HEK293 (cell line): Measurements from ENCODE around the gene TLE4.

Experiments used
- CTCF ChIA-PET: fragments of 350-600 bp; formaldehyde crosslinking; extraction: SDS; loops from one replicate; lab custom pipeline; 2021; ENCODE audit warnings: antibody characterized with exemption; lab: Yijun Ruan, JAX
- POLR2A ChIA-PET: fragments of 300-600 bp; formaldehyde crosslinking; extraction: SDS; loops from one replicate; lab custom pipeline; 2020; ENCODE audit warnings: antibody characterized with exemption, inconsistent platforms; lab: Yijun Ruan, JAX
- H3K27ac ChIP-seq: fragments of 200-500 bp; sonication (Bioruptor generic); 2 replicates; pipeline ENCODE4 v1.5.1; 2014; ENCODE audit warnings: low read depth, low read length, control low read depth, inconsistent platforms; ENCODE audit errors: extremely low read depth
- H3K36me3 ChIP-seq, 2 experiments: fragments of 200-500 bp in 1 of 2; sonication (Bioruptor generic) in 1 of 2; 1 replicate in 1 of 2; 2 replicates in 1 of 2; pipeline ENCODE4 v1.5.1; 2014 to 2017; ENCODE audit warnings: inconsistent platforms in 2 of 2, low read length in 2 of 2; ENCODE audit not compliant: control insufficient read depth in 2 of 2, insufficient read depth in 1 of 2
- H3K4me1 ChIP-seq: fragments of 200-500 bp; sonication (Bioruptor generic); 2 replicates; pipeline ENCODE4 v1.5.1; 2014; ENCODE audit warnings: mild to moderate bottlenecking, low read length, inconsistent platforms; ENCODE audit not compliant: control insufficient read depth, insufficient read depth
- H3K4me3 ChIP-seq: 2 replicates; pipeline ENCODE4 v1.5.1; 2011; ENCODE audit warnings: low read depth, mild to moderate bottlenecking, control low read depth, low read length, moderate library complexity
- H3K9me3 ChIP-seq: fragments of 200-500 bp; sonication (Bioruptor generic); 2 replicates; pipeline ENCODE4 v1.5.1; 2014; ENCODE audit warnings: low read depth, low read length, inconsistent platforms; ENCODE audit not compliant: control insufficient read depth, insufficient read depth
- BCL6B ChIP-seq: fragments of 450-650 bp; formaldehyde crosslinking; IDR thresholded peaks from 2 replicates; pipeline ENCODE4 v1.5.1; 2017; ENCODE audit warnings: missing biosample characterization, missing genetic modification characterization
- IKZF3 ChIP-seq: fragments of 450-650 bp; IDR thresholded peaks from 2 replicates; pipeline ENCODE4 v1.5.0; 2018; ENCODE audit warnings: missing biosample characterization, mild to moderate bottlenecking, missing genetic modification characterization, moderate library complexity
- PBX3 ChIP-seq: sonication (generic); formaldehyde crosslinking; IDR thresholded peaks from 2 replicates; pipeline ENCODE4 v1.8.1; 2022; ENCODE audit warnings: mild to moderate bottlenecking, moderate library complexity, missing genetic modification reagents
- PRDM6 ChIP-seq: fragments of 450-650 bp; formaldehyde crosslinking; IDR thresholded peaks from 2 replicates; pipeline ENCODE4 v1.5.1; 2017; ENCODE audit warnings: missing biosample characterization, missing genetic modification characterization
- TCF7L2 ChIP-seq: IDR thresholded peaks from 2 replicates; pipeline ENCODE4 v1.6.1; 2011; ENCODE audit warnings: low read depth, mild to moderate bottlenecking, inconsistent platforms, low read length, moderate library complexity, borderline replicate concordance
- TRIM28 ChIP-seq: IDR thresholded peaks from 2 replicates; pipeline ENCODE4 v1.6.1; 2011; ENCODE audit warnings: low read length, control low read depth, borderline replicate concordance
- ZNF10 ChIP-seq: fragments of 450-650 bp; formaldehyde crosslinking; IDR thresholded peaks from 2 replicates; pipeline ENCODE4 v1.5.1; 2017; ENCODE audit warnings: missing biosample characterization, missing genetic modification characterization
- ZNF157 ChIP-seq: fragments of 450-650 bp; formaldehyde crosslinking; IDR thresholded peaks from 2 replicates; pipeline ENCODE4 v1.5.1; 2016; ENCODE audit warnings: missing biosample characterization, missing genetic modification characterization
- ZNF16 ChIP-seq: fragments of 450-650 bp; formaldehyde crosslinking; IDR thresholded peaks from 2 replicates; pipeline ENCODE4 v1.5.1; 2016; ENCODE audit warnings: low read depth, missing biosample characterization, missing genetic modification characterization
- ZNF423 ChIP-seq: fragments of 450-650 bp; formaldehyde crosslinking; IDR thresholded peaks from 2 replicates; pipeline ENCODE4 v1.5.1; 2016; ENCODE audit warnings: missing biosample characterization, missing genetic modification characterization
- ZNF426 ChIP-seq: fragments of 450-650 bp; formaldehyde crosslinking; IDR thresholded peaks from 2 replicates; pipeline ENCODE4 v1.5.1; 2017; ENCODE audit warnings: missing biosample characterization, missing genetic modification characterization, mild to moderate bottlenecking, inconsistent platforms, moderate library complexity
- ZNF449 ChIP-seq: fragments of 450-650 bp; formaldehyde crosslinking; IDR thresholded peaks from 2 replicates; pipeline ENCODE4 v1.5.1; 2017; ENCODE audit warnings: missing biosample characterization, mild to moderate bottlenecking, missing genetic modification characterization, moderate library complexity
- ZNF521 ChIP-seq: fragments of 450-650 bp; formaldehyde crosslinking; IDR thresholded peaks from 2 replicates; pipeline ENCODE4 v1.5.1; 2017; ENCODE audit warnings: missing biosample characterization, mild to moderate bottlenecking, missing genetic modification characterization
- ZNF670 ChIP-seq: fragments of 450-650 bp; formaldehyde crosslinking; IDR thresholded peaks from 2 replicates; pipeline ENCODE4 v1.5.1; 2016; ENCODE audit warnings: missing biosample characterization, missing genetic modification characterization, low read depth
- ZNF830 ChIP-seq: fragments of 450-650 bp; IDR thresholded peaks from 2 replicates; pipeline ENCODE4 v1.5.0; 2018; ENCODE audit warnings: missing biosample characterization, missing genetic modification characterization, low read depth, mild to moderate bottlenecking, moderate library complexity

The TLE4 gene

GRCh38 chr9:79578891-79579290 is 7.1 kb downstream of the TLE4 start (continued):
- no peak; the same call in 1 of the 2 replicates for TF ChIP-seq PRDM6 (tag by site-specific recombination)
- no peak for TF ChIP-seq ZNF449 (tag by site-specific recombination)
- TF ChIP-seq ZNF426 (tag by site-specific recombination) = no peak
- TF ChIP-seq BCL6B (tag by site-specific recombination) = no peak
- TF ChIP-seq IKZF3 = no peak
- TF ChIP-seq ZNF157 = no peak
- TF ChIP-seq, all 188 proteins: peak for 0

GRCh38 chr9:79579624-79580023 is 7.9 kb downstream of the TLE4 start:
- no peak for TF ChIP-seq ZNF423
- no peak for TF ChIP-seq PBX3 (CRISPR knock-in tag)
- TF ChIP-seq TCF7L2 = no peak
- TF ChIP-seq ZNF830 (tag by site-specific recombination) = no peak
- no peak for TF ChIP-seq ZNF521 (tag by site-specific recombination)
- TF ChIP-seq ZNF10 (tag by site-specific recombination) = no peak
- TF ChIP-seq ZNF670 (tag by site-specific recombination) = no peak
- Histone ChIP-seq H3K27ac (no peak overlapping the region), H3K4me3 (no peak overlapping the region), H3K9me3 (no peaks in the 10 kb centered on the region), H3K4me1 (no peaks in the 10 kb centered on the region), H3K36me3 (peaks cover 0 to 48% of the 10 kb centered on the region in 2 experiments; a peak in 1 of 3 replicates)
- ChIA-PET CTCF (no interaction called here), POLR2A (no interaction called here)

- CTCF ChIA-PET = interaction anchor here (0.5 kb wide), 1 partner anchor 325 kb away, joined by 3 read pairs; no protein-coding TSS in a partner anchor
- Histone ChIP-seq H3K4me1 (no peaks in the 10 kb centered on the region), H3K9me3 (no peaks in the 10 kb centered on the region), H3K4me3 (no peak overlapping the region), H3K27ac (no peak overlapping the region), H3K36me3 (peaks cover 0 to 45% of the 10 kb centered on the region in 2 experiments; a peak in 1 of 3 replicates)
- POLR2A ChIA-PET = no interaction called here
- TF ChIP-seq TRIM28 = 0 out of 2 replicates have a peak, but pooled peaks have one; percentile 39
- no peak for TF ChIP-seq ZNF16 (tag by site-specific recombination)
These were observed 8.3 kb downstream of the TLE4 start for GRCh38 chr9:79580055-79580454.
